Measurements from ENCODE around the gene PCNP. TPM values are rescaled to one million over a fixed set of nuclear protein-coding genes. Genes with fewer than 3 reads are reported as not detected.

The PCNP gene
- total and polyA plus RNA-seq, 9 of the 15 experiments (the other 6 are each of a cell fraction or from before 2014, with no cell fraction given) = 54.3 to 170 (median 150) TPM

- TF ChIP-seq POLR2H (tag; IDR thresholded peaks at IDR 0.05; ENCODE audit: low read depth) (peak; percentile 66), FOXJ2 (tag; IDR thresholded peaks at IDR 0.05) (no peak), REST (IDR thresholded peaks at IDR 0.05; ENCODE audit: borderline replicate concordance) (peak; percentile 54), REST (CRISPR knock-in tag; IDR thresholded peaks at IDR 0.05; ENCODE audit: low read depth) (no peak), CHD2 (IDR thresholded peaks at IDR 0.05; ENCODE audit: low read depth, low read length) (no peak), WHSC1 (IDR thresholded peaks at IDR 0.05; ENCODE audit: low read length) (no peak), ZNF224 (CRISPR knock-in tag; IDR thresholded peaks at IDR 0.05) (no peak), HMGN3 (IDR thresholded peaks at IDR 0.05; ENCODE audit: borderline replicate concordance, extremely low read depth, insufficient read length, low read depth, low read length) (no peak), ZNF311 (CRISPR knock-in tag; IDR thresholded peaks at IDR 0.05) (no peak), SMC3 (conservative IDR thresholded peaks at IDR 0.05; ENCODE audit: insufficient read depth, low read depth, low read length) (no peak), ZNF75A (CRISPR knock-in tag; IDR thresholded peaks at IDR 0.05) (no peak), ELF2 (CRISPR knock-in tag; IDR thresholded peaks at IDR 0.05) (no peak), NKRF (IDR thresholded peaks at IDR 0.05; ENCODE audit: borderline replicate concordance) (no peak), RBBP5 (IDR thresholded peaks at IDR 0.05; ENCODE audit: borderline replicate concordance, insufficient read depth, low read length, poor library complexity, severe bottlenecking) (peak; percentile 12), FOXA3 (CRISPR knock-in tag; conservative IDR thresholded peaks at IDR 0.05 in 1 of 2, IDR thresholded peaks at IDR 0.05 in 1 of 2) (no peak), SETDB1 (IDR thresholded peaks at IDR 0.05; ENCODE audit: low read length) (no peak), TCF3 (CRISPR knock-in tag; IDR thresholded peaks at IDR 0.05) (peak; percentile 17), SMAD1 (IDR thresholded peaks at IDR 0.05; ENCODE audit: low read depth, low read length, partially characterized antibody) (no peak), CBX5 (IDR thresholded peaks at IDR 0.05; ENCODE audit: borderline replicate concordance, low read depth) (no peak)
Measured at GRCh38 chr3:101640256-101640655, 66.3 kb downstream of the PCNP start (continued).

Measured in K562 (cell line).